Effector memory CD4-positive, alpha-beta T cell (primary cell): ENCODE data around the gene CDH13.

Source experiments
- DNase-seq, 3 donors: peaks; one replicate each; pipeline ENCODE4 v3.0.0-alpha.2; 2020
- H3K27ac ChIP-seq: 2 replicates; pipeline ENCODE4 v1.7.0; 2013; ENCODE audit warnings: mild to moderate bottlenecking, low read length, moderate library complexity; ENCODE audit not compliant: insufficient read depth, poor library complexity, severe bottlenecking
- H3K27me3 ChIP-seq: replicated peaks from 2 replicates; pipeline ENCODE4 v1.7.0; 2013; ENCODE audit warnings: mild to moderate bottlenecking, low read length; ENCODE audit not compliant: insufficient read depth, control insufficient read depth, poor library complexity, severe bottlenecking
- H3K36me3 ChIP-seq: 2 replicates; pipeline ENCODE4 v1.7.0; 2013; ENCODE audit warnings: mild to moderate bottlenecking, low read length, moderate library complexity; ENCODE audit not compliant: control insufficient read depth, insufficient read depth
- H3K4me1 ChIP-seq: 2 replicates; pipeline ENCODE4 v1.7.0; 2013; ENCODE audit warnings: low read length, mild to moderate bottlenecking; ENCODE audit not compliant: control insufficient read depth, insufficient read depth, poor library complexity, severe bottlenecking
- H3K4me3 ChIP-seq: 2 replicates; pipeline ENCODE4 v1.7.0; 2013; ENCODE audit warnings: low read length, low read depth, mild to moderate bottlenecking; ENCODE audit not compliant: insufficient read depth, poor library complexity, severe bottlenecking
- H3K9me3 ChIP-seq: 2 replicates; pipeline ENCODE4 v1.7.0; 2013; ENCODE audit warnings: mild to moderate bottlenecking, low read length, moderate library complexity; ENCODE audit not compliant: control insufficient read depth

The CDH13 gene

GRCh38 chr16:82843606-82844271, 217.0 kb downstream of the CDH13 start:
- Histone ChIP-seq H3K4me1 (no peaks in the 10 kb centered on the region), H3K36me3 (no peaks in the 10 kb centered on the region), H3K4me3 (no peak overlapping the region), H3K27me3 (no peaks in the 10 kb centered on the region), H3K9me3 (no peaks in the 10 kb centered on the region), H3K27ac (no peak overlapping the region)
- no peak for DNase-seq

- no peaks in the 10 kb centered on the region for H3K9me3 ChIP-seq
- H3K4me1 ChIP-seq = no peaks in the 10 kb centered on the region
- H3K27ac ChIP-seq = no peak overlapping the region
- no peaks in the 10 kb centered on the region for H3K27me3 ChIP-seq
- no peak overlapping the region for H3K4me3 ChIP-seq
- no peak for DNase-seq
- no peaks in the 10 kb centered on the region for H3K36me3 ChIP-seq
These were observed 218.3 kb downstream of the CDH13 start for GRCh38 chr16:82845116-82845515.

DNA sequence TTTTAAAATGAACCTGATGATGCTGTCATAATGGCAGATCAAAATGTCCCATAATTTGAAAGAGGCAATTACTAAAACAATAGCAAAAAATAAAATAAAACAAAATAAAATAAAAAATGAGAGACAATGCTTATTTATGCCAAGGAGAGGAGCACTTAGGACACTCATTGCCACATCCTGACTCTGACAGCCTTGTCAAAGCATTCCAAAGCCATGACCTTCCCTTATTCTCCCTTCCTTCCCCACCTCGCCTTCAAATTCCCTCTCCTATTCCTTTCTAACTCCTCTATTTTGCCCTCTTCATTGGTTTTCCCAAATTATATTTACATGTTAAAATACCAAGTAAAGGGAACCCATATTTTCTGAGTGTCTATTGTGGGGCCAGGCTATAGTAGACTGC, 220.0 kb downstream of the CDH13 start:
- Histone ChIP-seq H3K27ac (no peak overlapping the region), H3K27me3 (no peaks in the 10 kb centered on the region), H3K4me3 (no peak overlapping the region), H3K9me3 (no peaks in the 10 kb centered on the region), H3K4me1 (no peaks in the 10 kb centered on the region), H3K36me3 (no peaks in the 10 kb centered on the region)
- no peak for DNase-seq

DNA sequence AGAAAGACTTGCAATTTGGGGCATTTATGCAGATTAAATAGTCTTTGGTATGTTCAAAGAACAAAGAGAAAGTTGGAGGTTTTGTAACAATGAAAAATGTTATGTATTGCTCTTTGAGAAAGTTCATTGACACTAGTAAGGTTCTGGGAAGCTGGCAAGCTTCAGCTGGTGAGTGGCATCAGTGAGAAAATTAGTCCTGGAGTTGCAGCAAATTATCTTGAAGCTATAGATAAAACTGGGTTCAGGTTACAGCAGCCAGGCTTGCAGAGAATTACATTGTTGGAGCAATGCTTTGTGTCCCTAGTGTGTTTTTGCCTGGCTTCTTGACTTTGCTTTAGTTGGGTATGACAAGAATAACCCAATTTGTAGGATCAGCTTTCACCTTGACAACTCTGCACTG, 221.2 kb downstream of the CDH13 start:
- no peak for DNase-seq
- no peaks in the 10 kb centered on the region for H3K36me3 ChIP-seq
- no peak overlapping the region for H3K27ac ChIP-seq

DNA sequence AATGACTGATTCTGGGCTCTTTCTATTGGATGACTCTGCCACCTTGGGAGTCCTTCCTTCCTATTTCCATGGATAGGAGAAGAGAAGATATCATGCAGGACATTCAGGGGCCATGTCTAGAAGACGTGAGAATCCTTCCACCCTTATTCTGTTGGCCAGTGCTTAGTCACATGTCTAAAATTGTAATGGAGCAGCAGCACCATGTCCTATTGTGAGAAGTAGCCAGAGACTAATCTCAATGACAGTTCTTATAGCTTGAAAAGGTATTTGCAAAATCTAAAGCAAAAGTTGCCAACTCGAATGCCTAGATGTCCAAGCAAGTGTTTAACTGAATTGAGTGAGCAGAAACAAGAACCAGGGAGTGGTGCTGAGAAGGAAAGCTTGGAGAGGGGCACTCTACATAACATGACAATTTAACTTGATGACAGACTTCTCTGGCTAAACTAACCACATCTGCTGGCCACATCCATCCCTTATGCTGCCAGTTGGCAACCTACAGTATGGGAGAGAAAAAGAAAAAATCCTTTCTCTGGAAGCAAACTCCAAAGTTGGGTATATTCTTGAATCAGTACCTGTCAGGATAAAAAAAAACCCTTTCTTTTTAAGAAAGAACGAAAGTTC, 225.7 kb downstream of the CDH13 start:
- Histone ChIP-seq H3K4me1 (no peaks in the 10 kb centered on the region), H3K4me3 (no peak overlapping the region), H3K9me3 (no peaks in the 10 kb centered on the region), H3K27ac (no peak overlapping the region), H3K27me3 (no peaks in the 10 kb centered on the region), H3K36me3 (no peaks in the 10 kb centered on the region)
- no peak for DNase-seq

More for the DNA sequence above, 221.2 kb downstream of the CDH13 start:
- Histone ChIP-seq H3K4me1 (no peaks in the 10 kb centered on the region), H3K27me3 (no peaks in the 10 kb centered on the region), H3K9me3 (no peaks in the 10 kb centered on the region), H3K4me3 (no peak overlapping the region)

- no peaks in the 10 kb centered on the region for H3K9me3 ChIP-seq
- DNase-seq = no peak
- no peaks in the 10 kb centered on the region for H3K4me1 ChIP-seq
- no peak overlapping the region for H3K27ac ChIP-seq
- H3K27me3 ChIP-seq = no peaks in the 10 kb centered on the region
- no peaks in the 10 kb centered on the region for H3K36me3 ChIP-seq
- no peak overlapping the region for H3K4me3 ChIP-seq
These were observed 228.7 kb downstream of the CDH13 start for GRCh38 chr16:82855471-82855870.

DNA sequence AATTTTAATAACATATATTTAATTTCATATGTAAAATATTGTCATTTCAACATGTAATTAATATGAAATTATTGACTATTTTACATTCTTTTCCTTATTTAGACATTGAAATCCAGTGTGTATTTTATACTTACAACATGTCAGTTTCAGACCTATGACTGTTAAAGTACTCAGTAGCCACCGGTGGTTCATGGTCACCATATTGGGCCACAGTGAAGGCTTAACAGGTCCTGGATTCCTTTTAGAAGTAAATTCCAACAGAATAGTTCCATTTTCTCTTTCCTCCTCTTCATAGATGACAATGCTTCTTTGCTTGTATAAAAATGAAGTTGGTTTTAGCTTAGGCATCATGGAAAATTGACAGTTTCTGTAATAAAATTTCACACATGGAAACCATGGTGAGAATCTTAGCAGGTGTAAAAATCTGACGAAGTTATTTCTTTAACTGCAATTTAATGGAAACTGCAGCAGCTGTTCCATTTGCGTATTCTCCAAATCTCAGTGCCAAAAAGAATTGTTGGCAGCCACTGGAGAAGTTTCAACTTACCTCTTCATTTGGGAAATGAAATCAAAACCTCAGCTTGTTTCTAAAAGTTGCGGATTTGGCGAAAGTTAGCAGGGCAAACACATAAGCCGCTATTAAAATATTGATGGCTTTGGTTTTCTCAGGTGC, 231.1 kb downstream of the CDH13 start:
- Histone ChIP-seq H3K4me3 (no peak overlapping the region), H3K9me3 (no peaks in the 10 kb centered on the region), H3K36me3 (no peaks in the 10 kb centered on the region), H3K4me1 (no peaks in the 10 kb centered on the region), H3K27ac (no peak overlapping the region), H3K27me3 (no peaks in the 10 kb centered on the region)
- no peak for DNase-seq

DNA sequence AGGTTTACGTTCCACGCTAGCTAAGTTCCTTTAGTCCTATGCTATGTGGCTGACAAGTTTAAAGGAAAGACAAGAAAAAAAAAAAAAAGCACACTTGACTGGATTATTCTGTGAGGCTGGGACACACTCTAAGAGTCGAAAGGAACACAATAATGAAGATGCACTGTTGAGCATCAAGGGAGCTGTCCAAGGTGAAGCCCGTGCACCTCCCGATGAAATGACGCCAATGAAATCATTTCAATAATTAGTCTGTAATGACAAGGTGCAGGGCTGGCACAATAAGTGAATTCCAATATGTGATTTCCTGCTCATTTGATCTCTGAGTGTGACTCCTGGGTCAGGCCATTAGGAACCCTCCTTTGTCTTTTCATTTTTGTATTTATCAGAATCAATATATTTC, 232.9 kb downstream of the CDH13 start:
- no peaks in the 10 kb centered on the region for H3K27me3 ChIP-seq
- H3K27ac ChIP-seq = no peak overlapping the region
- no peaks in the 10 kb centered on the region for H3K36me3 ChIP-seq
- no peak overlapping the region for H3K4me3 ChIP-seq
- no peak for DNase-seq
- H3K9me3 ChIP-seq = no peaks in the 10 kb centered on the region
- no peaks in the 10 kb centered on the region for H3K4me1 ChIP-seq

DNA sequence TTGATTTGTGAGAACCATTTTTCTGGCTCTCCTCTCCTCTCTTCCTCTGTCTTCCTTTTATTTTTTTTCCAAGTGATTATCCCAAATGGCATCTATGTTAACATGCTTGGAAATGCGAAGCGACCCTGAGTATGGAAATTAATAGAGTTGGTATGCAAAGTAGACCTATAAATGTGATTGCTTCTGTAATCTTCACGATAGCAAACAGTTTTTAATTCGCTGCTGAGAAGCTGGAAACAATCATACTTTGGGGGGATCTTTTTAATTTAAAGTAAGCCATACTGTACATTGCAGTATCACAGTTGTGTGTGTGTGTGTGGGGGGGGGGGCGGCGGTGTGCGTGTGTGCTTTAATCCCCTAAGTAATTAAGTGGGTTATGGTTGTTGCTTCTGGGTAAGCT, 233.3 kb downstream of the CDH13 start:
- Histone ChIP-seq H3K36me3 (no peaks in the 10 kb centered on the region), H3K27ac (no peak overlapping the region), H3K9me3 (no peaks in the 10 kb centered on the region), H3K4me1 (no peaks in the 10 kb centered on the region), H3K4me3 (no peak overlapping the region), H3K27me3 (no peaks in the 10 kb centered on the region)
- no peak for DNase-seq

- Histone ChIP-seq H3K27ac (no peak overlapping the region), H3K27me3 (no peaks in the 10 kb centered on the region), H3K36me3 (no peaks in the 10 kb centered on the region), H3K4me1 (no peaks in the 10 kb centered on the region), H3K9me3 (no peaks in the 10 kb centered on the region), H3K4me3 (no peak overlapping the region)
- DNase-seq = no peak
These were observed 235.3 kb downstream of the CDH13 start for GRCh38 chr16:82862057-82862456.
